SH-SY5Y (cell line): ENCODE data around the gene DCBLD2.

Experiments
- GATA2 ChIP-seq: IDR thresholded peaks from 2 replicates; pipeline ENCODE4 v1.6.1; 2011; ENCODE audit warnings: mild to moderate bottlenecking, low read depth, low read length
- GATA3 ChIP-seq: IDR thresholded peaks from 2 replicates; pipeline ENCODE4 v1.6.1; 2011; ENCODE audit warnings: low read depth, mild to moderate bottlenecking, low read length, moderate library complexity

- TF ChIP-seq GATA3 (no peak), GATA2 (no peak)
Observed at GRCh38 chr3:98884675-98885371, 16.7 kb downstream of the DCBLD2 start.
